BE2C (cell line): ENCODE results near the gene AKAP9.

Experiments used
- DNase-seq: peaks from one replicate; pipeline ENCODE4 v3.0.0-alpha.2; 2020
- H3K27me3 ChIP-seq: fragments of 250-450 bp; sonication (Bioruptor Pico); 2 replicates; pipeline ENCODE4 v1.5.1; 2020; ENCODE audit warnings: mild to moderate bottlenecking
- H3K36me3 ChIP-seq: fragments of 250-450 bp; sonication (Bioruptor Pico); 2 replicates; pipeline ENCODE4 v1.5.1; 2020; ENCODE audit warnings: mild to moderate bottlenecking
- H3K4me1 ChIP-seq: fragments of 250-450 bp; sonication (Bioruptor Pico); 2 replicates; pipeline ENCODE4 v1.5.1; 2020
- H3K4me3 ChIP-seq: 2 replicates; pipeline ENCODE4 v1.5.1; 2011; ENCODE audit warnings: low read depth, low read length
- H3K9me3 ChIP-seq: fragments of 250-450 bp; sonication (Bioruptor Pico); 2 replicates; pipeline ENCODE4 v1.5.1; 2020
- CTCF ChIP-seq: IDR thresholded peaks from 2 replicates; pipeline ENCODE4 v1.5.1; 2012; ENCODE audit warnings: mild to moderate bottlenecking, low read depth, low read length

Gene AKAP9

GRCh38 chr7:92133133-92133736 lies 192.6 kb downstream of the AKAP9 start:
- no peaks in the 10 kb centered on the region for H3K27me3 ChIP-seq
- TF ChIP-seq CTCF = no peak
- peaks cover 5% of the 10 kb centered on the region for H3K36me3 ChIP-seq

GRCh38 chr7:92133737-92134270 lies 193.1 kb downstream of the AKAP9 start:
- no peaks in the 10 kb centered on the region for H3K27me3 ChIP-seq
- no peaks in the 10 kb centered on the region for H3K4me1 ChIP-seq
- H3K4me3 ChIP-seq = peak overlapping the region; percentile 81
- no peaks in the 10 kb centered on the region for H3K9me3 ChIP-seq
- H3K36me3 ChIP-seq = peaks cover under 1% of the 10 kb centered on the region
- DNase-seq = peak; percentile 89
- TF ChIP-seq CTCF = peak; percentile 85

More at GRCh38 chr7:92133133-92133736, 192.6 kb downstream of the AKAP9 start:
- Histone ChIP-seq H3K4me3 (peak overlapping the region; percentile 81), H3K9me3 (no peaks in the 10 kb centered on the region), H3K4me1 (no peaks in the 10 kb centered on the region)
- no peak for DNase-seq

- Histone ChIP-seq H3K9me3 (no peaks in the 10 kb centered on the region), H3K36me3 (no peaks in the 10 kb centered on the region), H3K4me3 (peak within 1 kb of the TSS; percentile 81), H3K27me3 (no peaks in the 10 kb centered on the region), H3K4me1 (no peaks in the 10 kb centered on the region)
- TF ChIP-seq CTCF = no peak
- DNase-seq = peak; percentile 93
These were observed 193.8 kb downstream of the AKAP9 start, which contains the start of gene CYP51A1 for GRCh38 chr7:92134271-92135051. TSS of gene CYP51A1 (minus strand) at chr7:92134477. CDS start at chr7:92134364, 113 bp downstream.

- Histone ChIP-seq H3K4me1 (no peaks in the 10 kb centered on the region), H3K36me3 (no peaks in the 10 kb centered on the region), H3K4me3 (peak overlapping the region; percentile 81), H3K9me3 (no peaks in the 10 kb centered on the region), H3K27me3 (no peaks in the 10 kb centered on the region)
- no peak for TF ChIP-seq CTCF
- DNase-seq = no peak
These were observed 194.6 kb downstream of the AKAP9 start for GRCh38 chr7:92135052-92135889.

- Histone ChIP-seq H3K27me3 (no peaks in the 10 kb centered on the region), H3K36me3 (no peaks in the 10 kb centered on the region), H3K4me1 (no peaks in the 10 kb centered on the region), H3K4me3 (no peak overlapping the region), H3K9me3 (no peaks in the 10 kb centered on the region)
- DNase-seq = peak; percentile 27
- TF ChIP-seq CTCF = no peak
These were observed 196.9 kb downstream of the AKAP9 start for GRCh38 chr7:92137557-92137956.
